H1 (cell line): Measurements from ENCODE around the gene CDK2. TPM values are rescaled to one million over a fixed set of nuclear protein-coding genes. Genes with fewer than 3 reads are reported as not detected.

Source experiments
- CTCF ChIA-PET: fragments of 300-600 bp; sonication (Branson Sonifier 250); formaldehyde crosslinking; loops from one replicate; lab custom pipeline; 2021; ENCODE audit not compliant: partially characterized antibody; lab: Charles Lee
- POLR2A ChIA-PET: fragments of 300-600 bp; sonication (Branson Sonifier 250); formaldehyde crosslinking; loops from one replicate; lab custom pipeline; 2021; ENCODE audit warnings: inconsistent platforms; ENCODE audit not compliant: partially characterized antibody; lab: Charles Lee
- DNase-seq, 2 experiments: peaks; one replicate each; pipeline versions ENCODE4 v3.0.0 to v3.0.0-alpha.2; 2010 to 2022; ENCODE audit warnings: low spot score in 2 of 2, low read depth in 1 of 2, mixed read lengths in 1 of 2
- FAIRE-seq: peaks from 2 replicates; lab custom pipeline; 2011; peaks lifted over from hg19 to GRCh38; lab: Jason Lieb, UNC
- H2AFZ ChIP-seq: 2 replicates; pipeline ENCODE4 v1.8.1; 2012; ENCODE audit warnings: low read length, inconsistent platforms
- H2AK5ac ChIP-seq: 2 replicates; pipeline ENCODE4 v1.6.1; 2013; ENCODE audit warnings: low read depth, low read length
- H2BK120ac ChIP-seq: replicated peaks from 2 replicates; pipeline ENCODE3; 2013; ENCODE audit warnings: low read depth, low read length, inconsistent platforms
- H2BK12ac ChIP-seq: 2 replicates; pipeline ENCODE4 v1.6.1; 2013; ENCODE audit warnings: low read depth, low read length
- H2BK15ac ChIP-seq: 2 replicates; pipeline ENCODE4 v1.6.1; 2013; ENCODE audit warnings: low read length
- H2BK20ac ChIP-seq: 2 replicates; pipeline ENCODE4 v1.6.1; 2013; ENCODE audit warnings: low read length
- H2BK5ac ChIP-seq: 2 replicates; pipeline ENCODE4 v1.6.1; 2013; ENCODE audit warnings: low read depth, low read length
- H3K14ac ChIP-seq: 2 replicates; pipeline ENCODE4 v1.6.1; 2013; ENCODE audit warnings: inconsistent platforms; ENCODE audit not compliant: insufficient read length
- H3K18ac ChIP-seq: 2 replicates; pipeline ENCODE4 v1.6.1; 2013; ENCODE audit warnings: low read length; ENCODE audit errors: extremely low read depth
- H3K23ac ChIP-seq: 2 replicates; pipeline ENCODE4 v1.6.1; 2013; ENCODE audit warnings: inconsistent platforms; ENCODE audit not compliant: insufficient read length
- H3K23me2 ChIP-seq: 2 replicates; pipeline ENCODE4 v1.6.1; 2013; ENCODE audit warnings: low read depth, low read length
- H3K27ac ChIP-seq: 2 replicates; pipeline ENCODE4 v1.6.1; 2011; ENCODE audit warnings: low read depth, low read length, inconsistent platforms
- H3K27me3 ChIP-seq, 4 experiments: replicated peaks in 1 of 4; 1 replicate in 1 of 4; 2 replicates in 3 of 4; pipeline versions ENCODE4 v1.6.1 to v1.8.1; 2011 to 2013; ENCODE audit warnings: low read length in 3 of 4, mild to moderate bottlenecking in 3 of 4, inconsistent platforms in 2 of 4, mixed read lengths in 2 of 4, moderate library complexity in 1 of 4; ENCODE audit not compliant: control insufficient read depth in 3 of 4, insufficient read depth in 3 of 4; ENCODE audit errors: extremely low read depth in 1 of 4
- H3K36me3 ChIP-seq, 4 experiments: 2 replicates each; pipeline versions ENCODE4 v1.6.1 to v1.8.1; 2011 to 2013; ENCODE audit warnings: mild to moderate bottlenecking in 4 of 4, low read length in 3 of 4, moderate library complexity in 2 of 4, control low read depth in 1 of 4, inconsistent platforms in 1 of 4; ENCODE audit not compliant: insufficient read depth in 4 of 4, control insufficient read depth in 2 of 4
- H3K4ac ChIP-seq: replicated peaks from 2 replicates; pipeline ENCODE3; 2013; ENCODE audit warnings: low read length, low read depth, mixed read lengths, inconsistent platforms; ENCODE audit not compliant: insufficient read length
- H3K4me1 ChIP-seq, 4 experiments: replicated peaks in 1 of 4; 1 replicate in 1 of 4; 2 replicates in 3 of 4; pipeline versions ENCODE4 v1.6.1 to v1.8.1; 2011 to 2013; ENCODE audit warnings: low read length in 3 of 4, inconsistent platforms in 2 of 4, mixed read lengths in 1 of 4; ENCODE audit not compliant: insufficient read depth in 4 of 4, control insufficient read depth in 3 of 4
- H3K4me2 ChIP-seq, 2 experiments: 2 replicates each; pipeline versions ENCODE4 v1.6.1 to v1.8.1; 2011 to 2013; ENCODE audit warnings: low read depth in 2 of 2, low read length in 2 of 2, control low read depth in 1 of 2, inconsistent platforms in 1 of 2, mild to moderate bottlenecking in 1 of 2; ENCODE audit not compliant: insufficient read depth in 1 of 2
- H3K4me3 ChIP-seq, 4 experiments: fragments of 200-600, 300-600 bp in 1 of 4; sonication (generic), shearing (Covaris generic), sonication (Bioruptor Twin) in 1 of 4; 2 replicates each; pipeline versions ENCODE4 v1.5.1 to v1.8.1; 2011 to 2016; ENCODE audit warnings: low read length in 4 of 4, low read depth in 3 of 4, control low read depth in 2 of 4, inconsistent platforms in 2 of 4, mild to moderate bottlenecking in 2 of 4, mixed read lengths in 1 of 4, moderate library complexity in 1 of 4; ENCODE audit not compliant: insufficient read depth in 2 of 4; ENCODE audit errors: extremely low read depth in 1 of 4
- H3K56ac ChIP-seq: replicated peaks from 2 replicates; pipeline ENCODE3; 2013; ENCODE audit warnings: low read depth, mild to moderate bottlenecking, mixed read lengths, low read length, inconsistent platforms; ENCODE audit not compliant: insufficient read length
- H3K79me1 ChIP-seq: 2 replicates; pipeline ENCODE4 v1.6.1; 2013; ENCODE audit warnings: low read depth, low read length, control low read depth
- H3K79me2 ChIP-seq, 2 experiments: 2 replicates each; pipeline versions ENCODE4 v1.6.1 to v1.8.1; 2012 to 2013; ENCODE audit warnings: low read length in 2 of 2, mild to moderate bottlenecking in 2 of 2, inconsistent platforms in 1 of 2; ENCODE audit not compliant: insufficient read depth in 2 of 2, control insufficient read depth in 1 of 2
- H3K9ac ChIP-seq, 4 experiments: replicated peaks in 1 of 4; 1 replicate in 1 of 4; 2 replicates in 3 of 4; pipeline versions ENCODE4 v1.6.1 to v1.8.1; 2011 to 2013; ENCODE audit warnings: low read depth in 3 of 4, low read length in 3 of 4, control low read depth in 2 of 4, mild to moderate bottlenecking in 2 of 4, moderate library complexity in 2 of 4, inconsistent platforms in 1 of 4; ENCODE audit errors: extremely low read depth in 1 of 4
- H3K9me3 ChIP-seq, 2 experiments: 2 replicates each; pipeline versions ENCODE4 v1.6.1 to v1.8.1; 2012 to 2013; ENCODE audit warnings: mild to moderate bottlenecking in 2 of 2, moderate library complexity in 2 of 2, control low read depth in 1 of 2, inconsistent platforms in 1 of 2, low read depth in 1 of 2, low read length in 1 of 2, mixed read lengths in 1 of 2; ENCODE audit not compliant: insufficient read depth in 2 of 2
- H4K20me1 ChIP-seq, 2 experiments: replicated peaks in 1 of 2; 2 replicates each; pipeline versions ENCODE3 to v1.8.1; 2011 to 2013; ENCODE audit warnings: inconsistent platforms in 2 of 2, low read length in 2 of 2, mild to moderate bottlenecking in 1 of 2; ENCODE audit not compliant: insufficient read depth in 2 of 2, control insufficient read depth in 1 of 2
- H4K5ac ChIP-seq: 2 replicates; pipeline ENCODE4 v1.6.1; 2013; ENCODE audit warnings: low read length, low read depth, mixed read lengths, inconsistent platforms; ENCODE audit not compliant: insufficient read length
- H4K8ac ChIP-seq: 2 replicates; pipeline ENCODE4 v1.8.0; 2013; ENCODE audit warnings: mild to moderate bottlenecking, moderate library complexity, low read length, inconsistent platforms; ENCODE audit not compliant: insufficient read depth; ENCODE audit errors: extremely low read depth
- H4K91ac ChIP-seq: replicated peaks from 2 replicates; pipeline ENCODE3; 2013; ENCODE audit warnings: low read length, mixed read lengths, inconsistent platforms; ENCODE audit not compliant: insufficient read length
- HDAC2 ChIP-seq, 2 experiments: fragments of 300-600 bp in 1 of 2; sonication (generic) in 1 of 2; IDR thresholded peaks; 2 replicates each; pipeline ENCODE4 v1.6.1; 2011 to 2012; ENCODE audit warnings: low read depth in 2 of 2, low read length in 2 of 2, mild to moderate bottlenecking in 2 of 2, moderate library complexity in 2 of 2, borderline replicate concordance in 1 of 2, inconsistent platforms in 1 of 2
- SRF ChIP-seq: IDR thresholded peaks from 2 replicates; pipeline ENCODE4 v1.6.1; 2011; ENCODE audit warnings: mild to moderate bottlenecking, low read depth, low read length, moderate library complexity
- TAF1 ChIP-seq: IDR thresholded peaks from 2 replicates; pipeline ENCODE4 v1.6.1; 2011; ENCODE audit warnings: mild to moderate bottlenecking, low read depth, low read length
- WGBS, 2 experiments: shearing (Covaris generic) in 1 of 2; methylation state at CpG; one replicate each; pipeline versions ENCODE4 v1.1.6 to v1.1.7; 2013 to 2015; ENCODE audit warnings: low lambda C conversion rate in 2 of 2, mixed read lengths in 2 of 2, inconsistent platforms in 1 of 2, low coverage in 1 of 2, missing lambda C conversion rate in 1 of 2; ENCODE audit not compliant: insufficient replicate concordance in 2 of 2, insufficient coverage in 1 of 2, insufficient read length in 1 of 2; ENCODE audit errors: extremely low coverage in 1 of 2, missing lambda C conversion rate in 1 of 2; 5-methylcytosine and 5-hydroxymethylcytosine counted together
- polyA plus RNA-seq, 7 experiments: library from polyadenylated mRNA; depleted of rRNA in 3 of 7; stranded (reverse) in 5 of 7; unstranded in 2 of 7; fragments of >200 nt in 5 of 7; fragments of 200-250 nt in 2 of 7; gene quantifications; 1 replicate in 5 of 7; 2 replicates in 1 of 7; 4 replicates in 1 of 7; pipeline versions ENCODE4 v1.2.1 to v1.2.3, GENCODE V29; 2011 to 2013; ENCODE audit warnings: missing spikeins in 2 of 7, mixed read lengths in 2 of 7
- total RNA-seq: library from RNA; stranded (reverse); fragmentation: NEBNext Ultra II Directional; extraction: Animal tissue kit (Norgen Biotek cat#: 25700); gene quantifications from 2 replicates; pipeline ENCODE4 v1.2.1, GENCODE V29; 2021

Gene CDK2
- total and polyA plus RNA-seq, 2 of the 8 experiments (the other 6 are each of a cell fraction or from before 2014, with no cell fraction given), result 39.4 to 42.5 TPM

GRCh38 chr12:55934773-55935172, 31.9 kb upstream of the CDK2 start:
- Histone ChIP-seq H3K27ac (no peak overlapping the region), H3K56ac (no peak overlapping the region), H2BK20ac (no peak overlapping the region), H3K18ac (no peak overlapping the region), H3K14ac (no peak overlapping the region), H4K91ac (no peak overlapping the region), H2BK5ac (no peak overlapping the region), H3K9ac (no peak overlapping the region), H4K8ac (no peak overlapping the region), H2BK120ac (no peak overlapping the region), H3K79me2 (no peaks in the 10 kb centered on the region), H3K4me2 (peak overlapping the region in 1 of 2 experiments; percentile 16; a peak in 1 of 4 replicates), H3K23me2 (peaks cover 13% of the 10 kb centered on the region), H4K20me1 (no peaks in the 10 kb centered on the region)
- POLR2A ChIA-PET, result interaction anchor here (0.6 to 2.2 kb wide), 2 partner anchors 8 to 183 kb away, joined by 3 to 7 read pairs; no protein-coding TSS in a partner anchor
- 90% methylated on average over 1 of the region's 1 CpG; no CpG with 5 or more reads in 1 of the 2 experiments for WGBS, 2 experiments
- TF ChIP-seq SRF (no peak), HDAC2 (IDR thresholded peaks at IDR 0.05; ENCODE audit: borderline replicate concordance in 1 of 2, low read depth in 2 of 2, low read length in 2 of 2) (no peak), TAF1 (no peak)
- TF ChIP-seq, all 59 proteins: peak for 0
- Histone ChIP-seq H2AK5ac (no peak overlapping the region), H3K27me3 (peaks cover 0 to 21% (median 14%) of the 10 kb centered on the region in 4 experiments; a peak in 6 of 7 replicates), H3K36me3 (no peaks in the 10 kb centered on the region), H2BK15ac (no peak overlapping the region), H3K9me3 (no peaks in the 10 kb centered on the region), H3K79me1 (no peaks in the 10 kb centered on the region), H3K4ac (no peak overlapping the region), H3K4me3 (no peak overlapping the region), H2AFZ (no peak overlapping the region), H3K23ac (no peak overlapping the region), H3K4me1 (peaks cover 4 to 18% (median 11%) of the 10 kb centered on the region in 4 experiments; a peak in 6 of 7 replicates), H4K5ac (no peak overlapping the region), H2BK12ac (no peak overlapping the region)
- DNase-seq (no peak), FAIRE-seq (no peak)
- CTCF ChIA-PET, result interaction anchor here (0.5 to 3.8 kb wide), 11 partner anchors 8 to 1802 kb away, joined by 3 to 15 read pairs (median 3); no protein-coding TSS in a partner anchor
